Measurements from ENCODE around the gene UROC1.

UROC1 gene

DNA sequence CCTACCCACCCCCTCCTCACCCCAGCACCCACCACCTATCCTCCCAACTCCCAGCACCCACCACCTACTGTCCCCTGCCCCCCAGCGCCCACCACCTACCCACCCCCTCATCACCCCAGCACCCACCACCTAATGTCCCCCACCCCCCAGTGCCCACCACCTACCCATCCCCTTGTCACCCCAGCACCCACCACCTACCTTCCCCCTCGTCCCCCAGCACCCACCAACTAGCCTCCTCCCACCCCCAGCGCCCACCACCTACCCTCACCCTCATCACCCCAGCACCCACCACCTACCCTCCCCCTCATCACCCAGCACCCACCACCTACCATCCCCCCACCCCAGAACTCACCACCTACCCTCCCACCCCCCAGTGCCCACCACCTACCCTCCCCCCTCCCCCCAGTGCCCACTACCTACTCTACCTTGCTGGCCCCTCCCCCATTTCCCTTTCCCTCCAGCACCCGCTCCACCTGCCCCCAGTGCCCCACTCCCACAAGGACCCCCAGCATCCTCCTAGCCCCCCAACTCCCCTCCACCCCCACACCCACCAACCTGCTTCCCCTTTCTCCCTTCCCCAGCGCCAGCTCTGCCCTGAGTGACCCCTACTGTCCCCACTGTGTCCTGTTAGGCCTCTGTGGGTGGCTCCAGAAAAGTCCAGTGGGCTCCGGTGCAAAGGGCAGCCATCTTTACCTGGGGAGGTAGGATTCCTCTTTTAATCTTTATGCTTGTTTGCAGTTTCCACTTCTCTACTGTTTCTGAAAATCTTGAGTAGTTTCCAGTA is 1.2 kb downstream of the UROC1 start:
- DNase-seq = no peak

DNA sequence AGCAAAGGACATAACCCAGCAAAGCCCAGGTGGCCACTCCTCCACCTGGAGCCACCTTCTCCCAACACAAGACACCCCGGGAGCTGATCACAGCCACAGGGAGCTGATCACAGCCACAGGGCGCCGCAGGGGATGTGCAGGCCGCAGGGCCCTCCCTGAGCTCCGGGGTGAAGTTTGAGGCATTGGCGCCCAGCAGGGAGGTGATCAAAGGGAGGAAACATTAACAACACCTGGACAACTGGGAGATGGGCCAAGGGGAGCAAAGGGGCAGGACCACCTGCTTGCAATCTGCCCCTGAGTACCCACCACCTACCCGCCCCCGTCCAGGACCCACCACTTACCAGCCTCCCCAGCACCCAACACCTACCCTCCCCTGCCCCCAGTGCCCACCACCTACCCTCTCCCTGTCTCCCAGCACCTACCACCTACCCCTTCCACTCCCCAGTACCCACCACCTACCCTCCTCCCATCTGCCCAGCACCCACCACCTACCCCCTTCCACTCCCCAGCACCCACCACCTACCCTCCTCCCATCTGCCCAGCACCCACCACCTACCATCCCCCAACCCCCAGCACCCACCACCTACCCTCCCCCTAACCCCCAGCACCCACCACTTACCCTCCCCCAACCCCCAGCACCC is 2.4 kb downstream of the UROC1 start:
- DNase-seq = no peak

DNA sequence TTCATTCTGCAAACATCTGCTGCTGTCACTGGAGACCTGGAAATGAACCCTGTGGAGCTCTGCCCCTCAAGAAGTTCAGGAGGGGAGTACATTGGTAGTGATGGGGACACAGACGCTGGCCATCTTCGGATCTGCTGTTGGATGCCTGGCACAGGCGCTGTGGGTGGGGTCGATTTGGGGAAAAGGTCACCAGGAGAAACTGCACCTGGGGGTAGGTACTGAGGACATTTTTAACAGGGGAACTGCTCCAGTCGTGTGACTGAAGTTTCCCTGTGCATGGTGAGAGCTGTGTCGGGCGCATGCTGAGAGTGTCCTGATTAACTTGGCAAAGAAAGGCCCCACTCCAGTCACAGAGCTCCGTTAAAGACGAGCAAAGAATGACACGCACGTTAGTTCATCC is 3.4 kb downstream of the UROC1 start:
- DNase-seq = no peak

DNA sequence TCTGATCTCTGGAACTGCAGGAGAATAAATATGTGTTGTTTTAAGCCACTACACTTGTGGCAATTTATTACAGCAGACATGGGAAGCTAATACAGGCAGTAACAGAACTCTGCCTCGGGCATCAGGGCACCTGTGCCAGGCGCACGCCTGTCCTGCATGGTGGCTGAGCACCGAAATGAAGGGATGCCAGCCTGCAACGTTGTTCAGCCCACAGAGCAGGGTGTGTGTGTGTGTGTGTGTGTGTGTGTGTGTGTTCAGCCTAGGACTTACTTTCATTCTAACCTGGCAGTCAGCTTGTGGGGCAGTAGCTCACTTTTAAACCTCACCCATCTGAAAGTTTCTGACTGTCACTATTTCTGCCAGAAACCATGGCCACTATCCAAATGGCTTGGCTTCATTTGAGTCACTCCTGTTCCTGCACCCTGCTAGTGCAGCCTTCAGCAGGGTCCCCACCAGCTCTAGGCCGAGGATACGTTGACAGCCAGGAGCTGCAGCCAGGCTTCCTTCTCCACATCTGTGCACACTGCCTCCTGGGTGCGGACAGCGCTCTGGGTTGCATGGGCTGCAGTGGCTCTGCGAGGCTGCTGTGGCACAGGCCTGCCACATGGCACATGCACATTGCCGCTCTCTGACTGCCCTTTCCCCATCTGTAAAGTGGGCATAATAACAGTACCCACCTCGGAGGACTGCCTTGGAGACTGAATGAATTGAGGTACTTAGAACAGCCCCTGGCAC is 4.5 kb downstream of the UROC1 start:
- DNase-seq = no peak

DNA sequence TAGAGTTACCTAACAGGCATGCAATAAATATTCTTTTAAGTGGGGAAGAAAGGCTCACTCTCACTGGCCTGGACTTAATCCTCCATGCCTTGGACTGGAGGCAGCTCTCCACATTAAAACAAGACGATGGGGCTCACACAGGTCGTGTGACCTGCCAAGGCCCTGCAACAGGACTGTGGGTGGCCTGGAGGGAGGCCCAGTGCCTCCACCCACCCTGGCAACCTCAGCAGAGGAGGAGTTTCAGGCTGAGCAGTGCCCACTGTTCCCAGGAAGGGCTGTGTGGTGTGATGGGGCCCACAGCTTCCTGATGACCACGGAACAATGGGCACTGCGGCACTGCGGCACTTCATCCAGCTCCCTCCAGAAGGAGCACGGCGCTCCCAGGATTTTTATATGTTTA is 5.5 kb downstream of the UROC1 start:
- DNase-seq = no peak

DNA sequence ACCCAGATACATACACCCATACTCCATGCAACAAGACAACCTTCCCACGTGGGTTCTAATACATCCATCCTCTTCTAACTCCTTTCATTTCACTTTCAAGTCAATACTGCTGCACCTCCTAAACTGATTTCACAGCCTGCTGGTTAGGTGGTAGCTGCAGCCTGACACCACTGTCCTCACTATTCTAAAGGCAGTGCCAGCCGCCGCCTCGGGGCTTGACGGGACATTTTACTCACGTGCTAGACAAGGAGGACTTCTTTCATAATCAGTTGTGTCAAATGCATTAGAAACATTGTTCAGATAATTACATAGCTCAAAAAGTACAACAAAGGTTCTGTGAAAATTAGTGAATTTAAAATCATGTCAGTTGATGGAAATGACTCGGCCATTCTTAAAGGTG is 6.3 kb downstream of the UROC1 start:
- no peak for DNase-seq

DNA sequence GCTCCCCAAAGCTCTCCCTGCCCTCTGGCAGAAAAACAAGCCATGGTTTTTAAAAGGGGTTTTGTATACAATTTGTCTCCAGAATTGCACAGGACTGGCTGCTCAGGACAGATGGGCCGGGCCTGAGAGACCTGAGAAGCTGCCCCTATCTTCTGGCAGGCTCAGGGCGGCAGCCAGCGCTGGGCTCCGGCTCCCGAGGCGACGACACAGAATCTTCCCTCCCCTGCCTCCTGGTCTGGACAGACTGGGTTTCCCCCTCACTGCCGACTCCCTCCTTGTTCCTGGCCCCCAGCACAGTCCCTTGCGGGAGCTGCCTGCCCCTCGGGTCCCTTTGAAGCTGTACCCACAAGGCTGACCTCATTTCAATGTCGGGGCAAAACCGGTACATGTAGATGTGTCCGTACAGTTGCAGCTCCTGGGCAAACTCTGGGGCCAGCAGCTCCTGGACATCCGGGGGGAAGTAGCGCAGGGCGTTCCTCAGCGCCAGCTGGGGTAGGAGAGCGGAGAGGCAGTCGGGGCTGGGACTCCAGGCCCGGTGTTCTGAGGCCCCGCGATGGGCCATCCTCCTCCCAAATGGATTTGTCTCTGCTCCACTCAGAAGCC is 7.2 kb downstream of the UROC1 start:
- DNase-seq = no peak

DNA sequence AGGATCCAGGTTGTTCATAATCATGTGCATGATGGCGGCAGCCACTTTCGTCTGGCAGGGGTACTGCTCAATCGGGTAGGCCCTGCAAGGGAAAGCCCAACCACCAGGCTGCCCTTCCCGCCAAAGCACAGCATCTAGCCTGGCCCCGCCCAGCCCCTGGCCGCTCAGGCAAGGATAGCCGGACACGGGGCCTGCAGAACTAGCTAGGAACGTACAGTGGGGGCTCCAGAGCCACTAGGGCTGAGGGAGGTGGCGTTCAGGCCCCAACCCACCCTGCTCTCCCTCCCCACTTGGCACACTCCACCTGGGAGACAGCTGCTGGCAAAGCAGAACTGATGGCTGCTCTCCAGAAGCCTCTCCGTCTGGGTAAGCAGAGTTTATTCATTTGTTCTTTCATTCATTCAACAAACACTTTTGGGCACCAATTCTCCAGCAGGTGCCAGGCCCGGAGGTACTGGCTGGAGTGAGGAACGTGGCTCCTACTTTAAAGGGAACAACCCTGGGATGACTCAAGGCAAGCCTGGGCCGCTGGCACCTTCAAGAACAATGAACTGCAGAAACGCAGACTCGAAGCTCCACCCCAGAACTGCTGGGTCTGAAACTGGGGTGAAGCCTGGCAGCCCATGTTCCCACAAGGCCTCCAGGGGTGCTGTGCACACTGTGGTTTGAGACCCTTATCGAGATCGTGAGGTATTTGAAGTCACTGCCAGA is 7.8 kb downstream of the UROC1 start:
- DNase-seq = no peak

DNA sequence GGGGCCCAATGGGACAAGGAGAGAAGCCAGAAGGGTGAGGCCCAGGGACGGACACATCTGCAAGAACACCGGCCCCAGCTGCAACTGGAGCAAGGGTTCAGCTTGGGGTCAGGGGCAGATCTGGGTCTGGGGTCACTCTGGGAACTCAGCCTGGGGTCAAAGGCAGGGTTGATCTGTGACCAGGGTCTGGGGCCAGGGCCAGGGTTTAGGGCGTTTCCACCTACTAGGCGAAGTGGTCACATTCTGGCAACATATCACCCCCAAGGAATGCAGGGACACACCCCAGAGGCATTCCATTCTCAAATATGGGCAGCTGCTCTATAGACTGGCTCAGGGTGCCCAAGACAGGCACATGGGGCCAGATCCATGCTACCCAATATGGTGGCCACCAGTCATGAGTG is 9.0 kb downstream of the UROC1 start:
- no peak for DNase-seq

DNA sequence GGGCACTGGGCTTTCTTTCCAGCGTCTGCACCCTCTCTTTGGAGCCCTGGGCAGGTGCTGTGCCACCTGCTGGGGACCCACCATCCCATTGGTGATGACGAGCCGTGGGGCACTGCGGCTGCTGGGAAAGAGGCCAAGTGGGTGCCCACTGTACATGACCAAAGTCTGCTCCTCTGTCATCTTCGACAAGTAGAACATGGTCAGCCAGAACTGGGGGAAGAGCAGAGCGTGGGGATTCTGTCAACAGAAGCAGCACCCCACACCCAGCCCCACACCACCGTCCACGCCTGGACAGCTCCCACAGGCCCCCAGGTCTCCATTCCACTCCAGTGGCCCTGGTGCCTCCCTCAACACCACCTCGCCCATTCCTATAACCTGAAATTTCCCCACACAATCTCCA is 9.7 kb downstream of the UROC1 start:
- DNase-seq = no peak

DNA sequence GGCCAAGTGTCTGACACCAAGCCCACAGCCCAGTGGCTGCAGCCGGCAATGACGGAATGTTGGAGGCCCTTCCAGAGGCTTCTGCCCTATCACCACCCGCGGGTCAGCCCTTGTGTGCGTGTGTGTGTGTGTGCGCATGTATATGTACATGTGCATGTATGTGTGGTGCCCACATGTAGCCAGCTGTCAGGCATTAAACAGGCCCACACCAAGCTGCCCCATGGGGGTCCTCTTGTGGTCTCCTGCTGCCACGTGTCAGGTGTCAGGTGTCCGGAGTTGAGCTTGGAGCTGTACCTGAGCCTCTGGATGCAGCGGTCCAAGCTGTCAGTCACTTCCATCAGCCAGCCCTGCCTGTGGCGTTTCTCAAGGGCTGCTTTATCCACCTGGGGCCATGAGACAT is 13.9 kb downstream of the UROC1 start:
- no peak for DNase-seq

DNA sequence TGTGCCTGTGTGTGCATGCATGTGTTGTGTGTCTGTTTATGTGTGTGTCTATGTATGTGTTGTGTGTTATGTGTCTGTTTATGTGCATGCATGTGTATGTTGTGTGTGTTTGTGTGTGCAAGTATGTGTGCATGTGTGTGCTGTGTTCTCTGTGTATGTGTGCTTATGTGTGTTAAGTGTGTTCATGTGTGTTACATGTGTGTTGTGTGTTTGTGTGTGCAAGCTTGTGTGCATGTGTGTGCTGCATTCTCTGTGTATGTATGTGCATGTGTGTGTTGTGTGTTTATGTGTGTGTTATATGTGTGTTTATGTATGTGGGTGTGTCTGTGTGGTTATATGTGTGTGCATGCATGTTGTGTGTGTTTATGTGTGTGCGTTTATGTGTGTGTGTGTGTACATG is 14.9 kb downstream of the UROC1 start:
- DNase-seq = no peak

DNA sequence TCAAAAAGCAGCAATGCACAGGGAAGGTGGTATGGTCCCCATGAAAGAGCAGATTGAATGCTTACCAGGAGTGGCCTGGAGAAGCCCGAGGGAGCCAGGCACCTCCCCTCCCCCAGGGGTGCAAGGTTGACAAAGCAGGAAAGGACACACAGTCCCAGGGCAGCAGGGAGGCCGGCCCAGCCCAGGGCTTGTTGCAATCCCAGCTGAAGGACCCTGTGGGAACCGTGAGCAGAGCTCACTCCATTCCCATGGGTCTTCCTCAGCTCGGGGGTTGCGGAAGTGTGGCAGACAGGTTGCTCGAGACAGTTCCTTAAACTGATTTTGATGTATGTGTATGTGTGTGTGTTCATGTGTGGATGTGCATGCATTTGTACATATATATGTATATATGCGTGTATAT is 15.8 kb downstream of the UROC1 start:
- no peak for DNase-seq

DNA sequence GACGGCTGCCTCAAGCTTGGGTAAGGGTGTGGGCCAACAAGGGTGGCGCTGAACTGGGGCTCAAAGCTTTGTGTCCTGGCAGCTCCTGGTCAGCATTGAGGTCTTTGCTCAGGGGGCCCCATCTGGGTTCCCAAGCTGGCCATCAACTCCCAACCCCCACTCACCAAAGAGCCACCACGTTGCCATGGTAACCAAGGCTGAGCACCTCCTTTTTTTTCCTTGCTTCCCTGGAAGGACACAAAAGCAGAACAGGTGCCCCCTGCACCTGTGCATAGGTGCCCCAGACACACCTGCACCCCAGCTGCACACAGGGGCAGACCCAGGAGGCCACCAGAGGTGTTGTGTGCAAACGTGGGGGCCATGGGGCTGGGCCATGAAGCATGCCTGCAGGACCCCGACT is 16.5 kb downstream of the UROC1 start:
- no peak for DNase-seq

DNA sequence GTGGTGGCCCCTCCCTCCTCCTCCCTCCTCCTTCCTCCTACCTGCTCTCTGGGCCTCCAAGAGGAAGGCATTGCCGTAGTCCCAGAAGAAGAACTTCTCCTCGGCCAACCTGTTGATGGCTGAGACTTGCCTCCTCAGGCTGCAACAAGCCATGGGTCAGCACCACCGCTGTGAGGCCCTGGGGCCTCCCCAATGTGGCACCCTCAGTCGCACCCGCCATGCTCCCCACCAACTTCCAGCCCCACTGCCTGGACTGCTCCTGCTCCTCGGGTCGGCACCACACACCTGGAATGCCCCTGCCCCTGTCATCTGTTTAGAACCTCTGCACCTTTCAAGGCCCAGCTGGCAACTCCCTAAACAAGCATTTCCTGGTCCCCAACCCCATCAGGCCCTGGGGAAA is 17.6 kb downstream of the UROC1 start:
- no peak for DNase-seq

DNA sequence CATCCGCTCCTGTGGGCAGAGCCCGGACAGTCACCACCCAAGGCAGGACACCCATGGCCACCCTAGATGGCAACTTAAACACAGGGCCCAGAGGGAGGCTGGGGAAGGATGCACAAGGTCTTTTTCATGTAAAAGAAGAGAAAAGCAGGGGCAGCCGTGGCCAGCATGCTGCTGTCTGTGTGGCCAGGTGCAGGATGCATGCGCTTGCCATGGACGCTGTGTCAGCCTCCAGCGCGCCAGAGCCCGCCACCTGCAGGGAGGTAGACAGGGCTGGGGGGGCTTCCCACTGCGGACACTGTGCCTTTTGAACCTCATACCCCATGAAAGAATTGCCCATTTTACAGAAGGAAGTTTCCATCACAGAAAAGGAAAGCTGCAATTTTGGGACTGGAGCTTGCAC is 18.2 kb downstream of the UROC1 start:
- DNase-seq = no peak

DNA sequence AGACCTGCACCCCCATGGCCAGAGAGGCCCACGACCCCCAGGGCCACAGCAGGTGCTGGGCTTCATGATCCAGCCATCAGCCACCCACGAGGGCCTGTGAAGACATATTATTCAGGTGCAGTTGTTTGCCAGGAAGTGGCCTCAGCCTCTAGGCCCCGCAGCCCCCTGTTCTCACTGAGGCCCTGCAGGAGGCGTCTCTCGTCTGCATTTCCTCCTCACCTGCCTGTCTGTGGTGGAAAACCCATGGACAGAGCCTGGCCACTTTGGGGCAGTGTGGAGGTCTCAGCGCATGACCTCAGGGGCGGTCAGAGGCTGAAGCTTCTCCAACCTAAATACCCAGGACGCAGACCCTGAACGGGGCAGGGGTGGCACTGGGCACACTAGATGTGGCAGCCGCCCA is 18.6 kb downstream of the UROC1 start:
- DNase-seq = no peak

DNA sequence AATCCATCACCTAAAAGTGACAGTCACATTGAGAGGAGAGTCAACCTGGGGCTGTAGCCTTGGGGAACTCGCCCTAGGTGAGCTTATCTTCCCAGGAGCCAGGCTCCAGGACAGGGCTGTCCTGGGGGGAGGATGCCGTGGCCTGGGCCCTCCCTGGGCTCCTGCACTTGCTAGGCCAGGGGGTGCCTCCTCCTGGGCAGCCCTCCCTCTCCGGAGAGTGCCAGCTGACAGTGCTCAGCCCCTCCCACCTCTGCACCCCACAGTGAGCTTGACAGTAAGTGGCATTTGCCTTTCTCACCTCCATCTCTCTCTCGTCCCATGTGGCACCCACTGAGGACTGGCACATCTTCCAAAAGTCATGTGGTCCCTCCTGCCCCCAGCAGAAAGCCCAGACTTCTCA is 19.1 kb downstream of the UROC1 start:
- no peak for DNase-seq

DNA sequence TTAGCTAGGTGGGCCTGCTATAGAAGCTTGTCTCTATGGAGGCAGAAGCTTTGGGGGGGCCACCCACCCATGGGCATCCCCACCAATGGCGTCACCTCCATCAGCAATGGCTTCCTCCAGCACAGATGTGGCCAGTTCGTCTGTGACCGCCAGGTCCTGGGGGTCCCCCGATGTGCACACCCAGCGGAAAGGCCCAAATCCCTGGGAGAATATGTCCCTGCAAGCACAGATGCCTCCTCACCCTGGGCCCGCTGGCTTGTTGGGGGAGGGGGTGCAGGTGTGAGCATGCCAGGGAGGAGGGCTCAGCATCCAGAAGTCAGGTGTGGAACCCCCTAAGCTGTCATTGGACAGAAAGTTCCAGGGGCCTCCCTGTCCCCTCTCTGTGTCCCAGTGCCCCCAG is 19.6 kb downstream of the UROC1 start:
- DNase-seq = no peak

DNA sequence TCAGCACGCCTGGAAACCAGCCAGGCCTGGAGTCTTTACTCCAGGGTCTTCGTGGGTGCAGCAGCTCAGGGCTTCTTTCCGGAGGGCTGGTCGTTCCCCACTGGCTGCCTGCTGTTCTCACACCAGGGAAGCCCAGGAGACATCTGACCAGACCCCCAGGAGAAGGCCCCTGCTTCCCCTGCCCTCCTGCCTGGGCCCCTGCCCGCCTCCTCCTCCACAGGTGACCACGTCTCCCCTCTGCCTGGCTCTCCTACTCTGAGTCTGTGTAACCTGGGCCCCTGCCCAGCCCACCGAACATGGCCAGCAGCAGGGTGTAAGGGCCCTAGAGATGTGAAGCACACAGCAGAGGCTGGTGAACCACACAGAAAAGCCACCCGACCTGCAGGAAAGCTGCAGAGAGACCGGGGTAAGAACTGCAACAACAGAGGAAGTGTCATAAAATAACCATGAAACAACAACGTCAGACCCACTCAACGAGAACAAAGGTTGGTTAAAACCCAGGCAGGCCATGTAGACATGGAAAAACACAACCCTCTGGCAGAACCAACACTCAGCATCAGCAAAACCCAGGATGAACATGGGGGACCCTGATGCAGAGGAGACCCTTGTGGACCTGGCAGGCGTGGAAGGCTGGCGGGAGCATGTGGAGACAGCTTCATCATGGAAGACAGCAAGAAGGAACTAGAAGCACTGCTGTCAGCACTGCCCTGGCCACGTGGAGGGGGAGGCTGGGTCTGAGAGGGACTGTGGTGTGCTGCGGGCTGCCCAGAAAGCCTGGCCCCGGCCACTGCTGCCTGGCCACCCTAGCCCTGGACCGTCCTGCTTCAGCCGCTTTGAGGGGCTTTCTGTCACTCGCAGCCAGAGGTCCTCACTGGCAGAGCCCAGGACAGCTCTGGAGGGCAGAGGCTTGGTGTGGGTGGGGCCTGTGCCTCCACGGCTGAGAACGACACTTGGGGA is 20.4 kb downstream of the UROC1 start:
- DNase-seq = no peak

DNA sequence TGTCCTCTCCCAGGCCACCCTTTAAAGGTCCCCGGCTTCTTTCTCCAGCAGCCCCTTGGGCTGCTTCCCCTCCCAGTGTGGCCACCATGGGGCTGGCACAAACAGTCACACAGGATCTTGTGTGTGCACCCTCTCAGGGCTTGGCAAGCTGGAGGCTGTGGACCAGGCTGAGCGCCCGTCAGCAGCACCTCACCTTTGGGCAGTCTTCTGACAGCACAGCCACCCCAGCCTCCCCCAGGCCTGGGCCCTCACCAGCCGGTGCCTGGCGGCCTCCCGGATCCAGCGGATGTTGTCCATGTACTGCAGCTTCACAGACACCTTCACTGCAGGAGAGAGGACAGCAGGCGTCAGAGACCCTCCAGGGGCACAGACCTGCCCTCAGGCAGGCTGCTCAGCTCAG is 21.8 kb downstream of the UROC1 start:
- no peak for DNase-seq

DNA sequence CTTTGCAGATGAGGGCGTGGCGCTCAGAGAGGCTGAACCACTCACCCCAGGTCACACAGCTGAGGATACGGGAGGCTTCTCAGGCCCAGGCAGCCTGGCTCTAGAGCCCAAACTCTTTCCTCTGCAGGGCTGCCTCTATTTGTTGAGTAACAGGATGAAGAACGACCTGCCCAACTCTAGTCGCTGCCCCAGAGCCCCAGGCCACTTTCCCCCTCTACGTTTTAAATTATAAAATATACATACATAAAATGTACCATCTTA is 22.7 kb downstream of the UROC1 start:
- no peak for DNase-seq

All from activated CD4-positive, alpha-beta T cell treated with anti-CD3 and anti-CD28 coated beads, Interleukin-2, amount 50 U/mL, for 16 hours (primary cell).